Prostate gland (tissue), 2 donors: ENCODE measurements around the gene PTCHD4. TPM values are rescaled to one million over a fixed set of nuclear protein-coding genes. Genes with fewer than 3 reads are reported as not detected.

Experiments
- DNase-seq: peaks from one replicate; pipeline ENCODE4 v3.0.0-alpha.2; 2019; ENCODE audit warnings: low spot score
- H3K27ac ChIP-seq, 2 donors: fragments of 200-600 bp; sonication (generic); 2 replicates each; pipeline ENCODE4 v1.5.1; 2017 to 2019
- H3K27me3 ChIP-seq: fragments of 200-600 bp; sonication (generic); replicated peaks from 2 replicates; pipeline ENCODE4 v1.5.1; 2019; ENCODE audit not compliant: insufficient read depth
- H3K36me3 ChIP-seq, 2 donors: fragments of 200-600 bp; sonication (generic); 1 replicate in 1 of 2; 2 replicates in 1 of 2; pipeline versions ENCODE4 v1.5.1 to v1.8.1; 2017 to 2019
- H3K4me1 ChIP-seq: fragments of 200-600 bp; sonication (generic); replicated peaks from 2 replicates; pipeline ENCODE4 v1.5.1; 2019
- H3K4me3 ChIP-seq, 2 donors: fragments of 200-600 bp; sonication (generic); 2 replicates each; pipeline ENCODE4 v1.5.1; 2017 to 2019
- H3K9me3 ChIP-seq: fragments of 200-600 bp; sonication (generic); 2 replicates; pipeline ENCODE4 v1.5.1; 2017
- CTCF ChIP-seq, 4 experiments: fragments of 200-600 bp in 2 of 4; fragments of 450-650 bp in 2 of 4; sonication (generic) in 2 of 4; IDR thresholded peaks; 1 replicate in 3 of 4; 2 replicates in 1 of 4; pipeline ENCODE4 v1.5.1; 2016 to 2019; ENCODE audit warnings: antibody characterized with exemption in 4 of 4, mild to moderate bottlenecking in 2 of 4, moderate library complexity in 2 of 4
- POLR2A ChIP-seq: fragments of 450-650 bp; IDR thresholded peaks from one replicate; pipeline ENCODE4 v1.6.1; 2016; ENCODE audit warnings: antibody characterized with exemption, mild to moderate bottlenecking
- POLR2AphosphoS5 ChIP-seq: sonication (generic); formaldehyde crosslinking; IDR thresholded peaks from one replicate; pipeline ENCODE4 v1.6.1; 2017; ENCODE audit warnings: antibody characterized with exemption
- WGBS: methylation state at CpG from one replicate; pipeline ENCODE4 v1.1.5; 2018; 5-methylcytosine and 5-hydroxymethylcytosine counted together
- intact Hi-C: fragments of 100-400 bp; cut with DNase I; formaldehyde crosslinking; loops from one replicate; pipeline ENCODE4 v1.14.2; 2022
- total RNA-seq, 2 donors: library from RNA; depleted of rRNA; stranded (reverse); fragments of >200 nt; gene quantifications; one replicate each; pipeline ENCODE4 v1.1.0, GENCODE V29; 2016

PTCHD4 gene
- total RNA-seq, 2 donors from 2014 or later = 1.0 to 1.1 TPM

GRCh38 chr6:48068278-48069251 is 42.4 kb downstream of the PTCHD4 start:
- WGBS = 7% methylated on average over 61 of the region's 64 CpGs
- Histone ChIP-seq H3K27me3 (no peaks in the 10 kb centered on the region), H3K27ac (no peak overlapping the region), H3K36me3 (no peaks in the 10 kb centered on the region), H3K9me3 (no peaks in the 10 kb centered on the region), H3K4me1 (no peaks in the 10 kb centered on the region), H3K4me3 (peak overlapping the region; percentile 7 to 9)
- intact Hi-C loops = no loop called here
- TF ChIP-seq CTCF (IDR thresholded peaks at IDR 0.05) (no peak), POLR2AphosphoS5 (no peak), POLR2A (no peak)
- DNase-seq = no peak

- TF ChIP-seq POLR2A (no peak), POLR2AphosphoS5 (no peak), CTCF (IDR thresholded peaks at IDR 0.05) (no peak)
- WGBS = 8% methylated on average over 4 of the region's 4 CpGs
- Histone ChIP-seq H3K4me1 (no peaks in the 10 kb centered on the region), H3K9me3 (no peaks in the 10 kb centered on the region), H3K27me3 (no peaks in the 10 kb centered on the region), H3K36me3 (no peaks in the 10 kb centered on the region), H3K4me3 (no peak overlapping the region), H3K27ac (no peak overlapping the region)
- DNase-seq = no peak
- intact Hi-C loops = no loop called here
These were observed 43.1 kb downstream of the PTCHD4 start for GRCh38 chr6:48067886-48068277.

GRCh38 chr6:48067148-48067712 is 43.8 kb downstream of the PTCHD4 start:
- TF ChIP-seq CTCF (IDR thresholded peaks at IDR 0.05) = no peak
- no peak for TF ChIP-seq POLR2AphosphoS5
- TF ChIP-seq POLR2A = no peak
- 49% methylated on average over 3 of the region's 3 CpGs for WGBS

GRCh38 chr6:48061265-48061990 is 49.6 kb downstream of the PTCHD4 start:
- no peaks in the 10 kb centered on the region for H3K36me3 ChIP-seq
- WGBS = 73% methylated on average over 3 of the region's 3 CpGs

More at GRCh38 chr6:48067148-48067712, 43.8 kb downstream of the PTCHD4 start:
- Histone ChIP-seq H3K36me3 (no peaks in the 10 kb centered on the region), H3K4me1 (no peaks in the 10 kb centered on the region), H3K27me3 (no peaks in the 10 kb centered on the region), H3K4me3 (no peak overlapping the region), H3K27ac (no peak overlapping the region), H3K9me3 (no peaks in the 10 kb centered on the region)
- no peak for DNase-seq
- intact Hi-C loops = no loop called here

More at GRCh38 chr6:48061265-48061990, 49.6 kb downstream of the PTCHD4 start:
- H3K27ac ChIP-seq = no peak overlapping the region
- H3K4me1 ChIP-seq = no peaks in the 10 kb centered on the region
- no peak for DNase-seq
- no peaks in the 10 kb centered on the region for H3K27me3 ChIP-seq
- H3K4me3 ChIP-seq = no peak overlapping the region
- no peaks in the 10 kb centered on the region for H3K9me3 ChIP-seq
- TF ChIP-seq POLR2A (no peak), POLR2AphosphoS5 (no peak), CTCF (IDR thresholded peaks at IDR 0.05) (no peak)
- intact Hi-C loops = no loop called here
